GDM1 (cell line): ENCODE results near the gene CYBC1.

Source experiments
- DNase-seq: peaks from one replicate; lab custom pipeline; 2025; lab: John Stamatoyannopoulos, UW

Gene CYBC1

GRCh38 chr17:82450357-82451106 lies at the start of gene CYBC1:
Gene CYBC1, minus strand, starts transcription at chr17:82450752. Its CDS starts 1,498 bp downstream, at chr17:82449254.
- peak; percentile 92 for DNase-seq

GRCh38 chr17:82497483-82498405 lies 47.2 kb upstream of the CYBC1 start:
- no peak for DNase-seq

GRCh38 chr17:82496529-82497434 lies 46.2 kb upstream of the CYBC1 start:
- DNase-seq: peak; percentile 91

- no peak for DNase-seq
These were observed 45.4 kb upstream of the CYBC1 start for GRCh38 chr17:82495844-82496528.

GRCh38 chr17:82494236-82495055 lies 43.9 kb upstream of the CYBC1 start:
- peak; percentile 83 for DNase-seq

GRCh38 chr17:82493226-82493781 lies 42.8 kb upstream of the CYBC1 start:
- DNase-seq: no peak

GRCh38 chr17:82492643-82493225 lies 42.2 kb upstream of the CYBC1 start:
- no peak for DNase-seq

GRCh38 chr17:82491533-82491932 lies 41.0 kb upstream of the CYBC1 start:
- no peak for DNase-seq

GRCh38 chr17:82491196-82491530 lies 40.6 kb upstream of the CYBC1 start:
- no peak for DNase-seq

GRCh38 chr17:82490512-82491195 lies 40.1 kb upstream of the CYBC1 start:
- no peak for DNase-seq

- no peak for DNase-seq
These were observed 39.4 kb upstream of the CYBC1 start for GRCh38 chr17:82489851-82490511.

GRCh38 chr17:82489117-82489516 lies 38.6 kb upstream of the CYBC1 start:
- no peak for DNase-seq

GRCh38 chr17:82487910-82488309 lies 37.4 kb upstream of the CYBC1 start:
- no peak for DNase-seq

- no peak for DNase-seq
These were observed 35.9 kb upstream of the CYBC1 start for GRCh38 chr17:82486231-82487094.

GRCh38 chr17:82483836-82484235 lies 33.3 kb upstream of the CYBC1 start:
- no peak for DNase-seq

GRCh38 chr17:82483204-82483660 lies 32.7 kb upstream of the CYBC1 start:
- DNase-seq: no peak

GRCh38 chr17:82480318-82480717 lies 29.8 kb upstream of the CYBC1 start:
- no peak for DNase-seq

GRCh38 chr17:82479602-82480001 lies 29.1 kb upstream of the CYBC1 start:
- no peak for DNase-seq
